Mammary epithelial cell (primary cell): ENCODE measurements around the gene PELI2.

Experiments
- EZH2 ChIP-seq: IDR thresholded peaks from 2 replicates; pipeline ENCODE4 v1.6.1; 2012; ENCODE audit warnings: low read length, inconsistent platforms, borderline replicate concordance
- TF ChIP-seq, protein P1 (sequence below), 2 donors: IDR thresholded peaks in 1 of 2; conservative IDR thresholded peaks in 1 of 2; 2 replicates each; pipeline ENCODE4 v1.5.1; 2011 to 2012; ENCODE audit warnings: inconsistent platforms in 2 of 2, low read length in 2 of 2, mild to moderate bottlenecking in 2 of 2, control low read depth in 1 of 2, low read depth in 1 of 2; ENCODE audit not compliant: insufficient read depth in 1 of 2; ENCODE audit errors: extremely low read depth in 1 of 2

- TF ChIP-seq, protein P1, sequence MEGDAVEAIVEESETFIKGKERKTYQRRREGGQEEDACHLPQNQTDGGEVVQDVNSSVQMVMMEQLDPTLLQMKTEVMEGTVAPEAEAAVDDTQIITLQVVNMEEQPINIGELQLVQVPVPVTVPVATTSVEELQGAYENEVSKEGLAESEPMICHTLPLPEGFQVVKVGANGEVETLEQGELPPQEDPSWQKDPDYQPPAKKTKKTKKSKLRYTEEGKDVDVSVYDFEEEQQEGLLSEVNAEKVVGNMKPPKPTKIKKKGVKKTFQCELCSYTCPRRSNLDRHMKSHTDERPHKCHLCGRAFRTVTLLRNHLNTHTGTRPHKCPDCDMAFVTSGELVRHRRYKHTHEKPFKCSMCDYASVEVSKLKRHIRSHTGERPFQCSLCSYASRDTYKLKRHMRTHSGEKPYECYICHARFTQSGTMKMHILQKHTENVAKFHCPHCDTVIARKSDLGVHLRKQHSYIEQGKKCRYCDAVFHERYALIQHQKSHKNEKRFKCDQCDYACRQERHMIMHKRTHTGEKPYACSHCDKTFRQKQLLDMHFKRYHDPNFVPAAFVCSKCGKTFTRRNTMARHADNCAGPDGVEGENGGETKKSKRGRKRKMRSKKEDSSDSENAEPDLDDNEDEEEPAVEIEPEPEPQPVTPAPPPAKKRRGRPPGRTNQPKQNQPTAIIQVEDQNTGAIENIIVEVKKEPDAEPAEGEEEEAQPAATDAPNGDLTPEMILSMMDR (conservative IDR thresholded peaks at IDR 0.05 in 1 of 2, IDR thresholded peaks at IDR 0.05 in 1 of 2; ENCODE audit: extremely low read depth in 1 of 2, insufficient read depth in 1 of 2, low read depth in 1 of 2, low read length in 2 of 2): no peak
- no peak for TF ChIP-seq EZH2
Measured at GRCh38 chr14:56102941-56103340, 15.3 kb upstream of the PELI2 start.
